Hepatocyte (in vitro differentiated cells): Measurements from ENCODE around the gene PIP4K2C. TPM values are rescaled to one million over a fixed set of nuclear protein-coding genes. Genes with fewer than 3 reads are reported as not detected.

Experiments
- DNase-seq: peaks from one replicate; pipeline ENCODE4 v3.0.0-alpha.2; 2016; ENCODE audit warnings: low spot score
- H2AFZ ChIP-seq: fragments of 200-600 bp; sonication (generic); 2 replicates; pipeline ENCODE4 v1.6.0; 2016; ENCODE audit warnings: antibody characterized with exemption, mild to moderate bottlenecking
- H3K27ac ChIP-seq: fragments of 200-600 bp; sonication (generic); 2 replicates; pipeline ENCODE4 v1.5.1; 2016; ENCODE audit warnings: mild to moderate bottlenecking
- H3K27me3 ChIP-seq: fragments of 200-600 bp; sonication (generic); 2 replicates; pipeline ENCODE4 v1.6.1; 2016
- H3K36me3 ChIP-seq: fragments of 200-600 bp; sonication (generic); replicated peaks from 2 replicates; pipeline ENCODE4 v1.5.1; 2016; ENCODE audit warnings: low read depth; ENCODE audit not compliant: insufficient read depth
- H3K4me1 ChIP-seq: fragments of 200-600 bp; sonication (generic); 2 replicates; pipeline ENCODE4 v1.5.1; 2016; ENCODE audit warnings: mild to moderate bottlenecking, moderate library complexity; ENCODE audit not compliant: insufficient read depth
- H3K4me2 ChIP-seq: fragments of 200-600 bp; sonication (generic); 2 replicates; pipeline ENCODE4 v1.6.0; 2016
- H3K4me3 ChIP-seq: fragments of 200-600 bp; sonication (generic); 2 replicates; pipeline ENCODE4 v1.5.1; 2016; ENCODE audit warnings: mild to moderate bottlenecking
- H3K79me2 ChIP-seq: fragments of 200-600 bp; sonication (generic); 2 replicates; pipeline ENCODE4 v1.6.0; 2017; ENCODE audit warnings: mild to moderate bottlenecking
- H3K9me2 ChIP-seq: fragments of 200-600 bp; sonication (generic); replicated peaks from 2 replicates; pipeline ENCODE4 v1.6.0; 2017; ENCODE audit warnings: mild to moderate bottlenecking; ENCODE audit not compliant: insufficient read depth
- H3K9me3 ChIP-seq: fragments of 200-600 bp; sonication (generic); 2 replicates; pipeline ENCODE4 v1.5.1; 2016; ENCODE audit warnings: low read depth, mild to moderate bottlenecking
- H4K20me1 ChIP-seq: fragments of 200-600 bp; sonication (generic); 2 replicates; pipeline ENCODE4 v1.6.0; 2016; ENCODE audit warnings: mild to moderate bottlenecking; ENCODE audit not compliant: insufficient read depth, poor library complexity, severe bottlenecking
- CTCF ChIP-seq: fragments of 200-600 bp; sonication (generic); IDR thresholded peaks from 2 replicates; pipeline ENCODE4 v1.5.1; 2016; ENCODE audit warnings: antibody characterized with exemption, mild to moderate bottlenecking; ENCODE audit not compliant: poor library complexity
- EZH2 ChIP-seq: fragments of 200-600 bp; sonication (generic); IDR thresholded peaks from 2 replicates; pipeline ENCODE4 v1.6.1; 2016; ENCODE audit warnings: antibody characterized with exemption, mild to moderate bottlenecking, borderline replicate concordance
- EZH2phosphoT487 ChIP-seq: fragments of 200-600 bp; sonication (generic); IDR thresholded peaks from one replicate; pipeline ENCODE4 v1.6.1; 2018; ENCODE audit warnings: antibody characterized with exemption, mild to moderate bottlenecking, low read depth, moderate library complexity; ENCODE audit not compliant: unreplicated experiment, severe bottlenecking
- WGBS: methylation state at CpG from one replicate; pipeline ENCODE4 v1.1.6; 2016; ENCODE audit warnings: low lambda C conversion rate; ENCODE audit errors: missing lambda C conversion rate; 5-methylcytosine and 5-hydroxymethylcytosine counted together
- polyA plus RNA-seq: library from polyadenylated mRNA; unstranded; fragments of >200 nt; fragmentation: Nextera tagmentation; extraction: Ambion mirVana; gene quantifications from 2 replicates; pipeline ENCODE4 v1.2.1, GENCODE V29; 2016
- total RNA-seq: library from RNA; depleted of rRNA; stranded (reverse); fragments of >200 nt; gene quantifications from 2 replicates; pipeline ENCODE4 v1.2.3, GENCODE V29; 2014

PIP4K2C gene
- total and polyA plus RNA-seq, 2 experiments from 2014 or later = 32.3 to 41.6 TPM

GRCh38 chr12:57605811-57606311, 14.9 kb downstream of the PIP4K2C start:
- Histone ChIP-seq H3K27ac (no peak overlapping the region), H3K27me3 (peaks cover 10% of the 10 kb centered on the region), H3K4me1 (peaks cover 29% of the 10 kb centered on the region), H3K4me3 (no peak overlapping the region), H4K20me1 (no peaks in the 10 kb centered on the region), H3K36me3 (no peaks in the 10 kb centered on the region), H3K79me2 (no peaks in the 10 kb centered on the region), H3K9me3 (no peaks in the 10 kb centered on the region), H3K9me2 (no peaks in the 10 kb centered on the region), H2AFZ (no peak overlapping the region), H3K4me2 (peak overlapping the region; percentile 93)
- TF ChIP-seq EZH2phosphoT487 (no peak), EZH2 (no peak), CTCF (no peak)
- DNase-seq = no peak
- 81% methylated on average over 4 of the region's 4 CpGs for WGBS

GRCh38 chr12:57606399-57606798, 15.4 kb downstream of the PIP4K2C start:
- Histone ChIP-seq H3K27me3 (peaks cover 13% of the 10 kb centered on the region), H4K20me1 (no peaks in the 10 kb centered on the region), H3K36me3 (no peaks in the 10 kb centered on the region), H3K79me2 (no peaks in the 10 kb centered on the region), H3K4me2 (no peak overlapping the region), H3K4me1 (peaks cover 32% of the 10 kb centered on the region), H3K9me2 (no peaks in the 10 kb centered on the region), H2AFZ (no peak overlapping the region), H3K27ac (no peak overlapping the region), H3K4me3 (no peak overlapping the region), H3K9me3 (no peaks in the 10 kb centered on the region)
- 80% methylated on average over 2 of the region's 2 CpGs for WGBS
- no peak for TF ChIP-seq CTCF
- DNase-seq = no peak

- Histone ChIP-seq H3K79me2 (no peaks in the 10 kb centered on the region), H3K9me3 (no peaks in the 10 kb centered on the region), H4K20me1 (no peaks in the 10 kb centered on the region), H3K9me2 (no peaks in the 10 kb centered on the region), H3K27ac (no peak overlapping the region), H3K4me3 (no peak overlapping the region), H3K27me3 (peaks cover 15% of the 10 kb centered on the region), H2AFZ (no peak overlapping the region), H3K4me1 (peaks cover 32% of the 10 kb centered on the region), H3K36me3 (no peaks in the 10 kb centered on the region), H3K4me2 (no peak overlapping the region)
- DNase-seq = no peak
- WGBS = 92% methylated on average over 10 of the region's 11 CpGs
- TF ChIP-seq EZH2phosphoT487 (no peak), CTCF (no peak), EZH2 (no peak)
Measured at GRCh38 chr12:57606821-57607220, 15.8 kb downstream of the PIP4K2C start.
